Measurements from ENCODE around the gene ADORA2A.

DNA sequence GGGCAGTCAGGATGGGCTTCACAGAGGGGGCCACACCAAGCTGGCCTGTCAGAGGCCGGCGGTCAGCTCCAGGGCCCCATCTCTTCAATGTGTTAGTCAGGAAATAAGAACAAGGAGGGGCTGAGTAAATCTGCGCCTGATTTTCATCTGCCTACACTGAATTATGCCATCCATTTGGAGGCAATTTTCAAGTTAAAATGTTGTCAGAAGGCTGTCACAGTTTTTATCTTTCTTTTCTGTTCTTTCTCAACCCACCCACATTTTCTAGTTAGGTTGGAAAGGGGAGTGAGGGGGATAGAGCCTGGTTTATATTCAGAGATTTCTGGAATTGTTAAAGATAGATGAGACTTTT is 18.8 kb downstream of the ADORA2A start:
- TF ChIP-seq HDGF (IDR thresholded peaks at IDR 0.05; ENCODE audit: borderline replicate concordance) (no peak), FOXM1 (IDR thresholded peaks at IDR 0.05; ENCODE audit: borderline replicate concordance) (no peak), SP1 (IDR thresholded peaks at IDR 0.05) (no peak), FOXK2 (IDR thresholded peaks at IDR 0.05) (no peak), BHLHE40 (IDR thresholded peaks at IDR 0.05; ENCODE audit: borderline replicate concordance) (no peak), LEF1 (IDR thresholded peaks at IDR 0.05; ENCODE audit: borderline replicate concordance) (no peak), ARNT (IDR thresholded peaks at IDR 0.05) (no peak), ZNF384 (IDR thresholded peaks at IDR 0.05) (no peak), NFRKB (IDR thresholded peaks at IDR 0.05) (no peak), CTBP1 (IDR thresholded peaks at IDR 0.05; ENCODE audit: borderline replicate concordance) (no peak)
- TF ChIP-seq, protein P1, sequence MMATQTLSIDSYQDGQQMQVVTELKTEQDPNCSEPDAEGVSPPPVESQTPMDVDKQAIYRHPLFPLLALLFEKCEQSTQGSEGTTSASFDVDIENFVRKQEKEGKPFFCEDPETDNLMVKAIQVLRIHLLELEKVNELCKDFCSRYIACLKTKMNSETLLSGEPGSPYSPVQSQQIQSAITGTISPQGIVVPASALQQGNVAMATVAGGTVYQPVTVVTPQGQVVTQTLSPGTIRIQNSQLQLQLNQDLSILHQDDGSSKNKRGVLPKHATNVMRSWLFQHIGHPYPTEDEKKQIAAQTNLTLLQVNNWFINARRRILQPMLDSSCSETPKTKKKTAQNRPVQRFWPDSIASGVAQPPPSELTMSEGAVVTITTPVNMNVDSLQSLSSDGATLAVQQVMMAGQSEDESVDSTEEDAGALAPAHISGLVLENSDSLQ (IDR thresholded peaks at IDR 0.05), result no peak
